Measurements from ENCODE around the gene APOBEC3F.

DNA sequence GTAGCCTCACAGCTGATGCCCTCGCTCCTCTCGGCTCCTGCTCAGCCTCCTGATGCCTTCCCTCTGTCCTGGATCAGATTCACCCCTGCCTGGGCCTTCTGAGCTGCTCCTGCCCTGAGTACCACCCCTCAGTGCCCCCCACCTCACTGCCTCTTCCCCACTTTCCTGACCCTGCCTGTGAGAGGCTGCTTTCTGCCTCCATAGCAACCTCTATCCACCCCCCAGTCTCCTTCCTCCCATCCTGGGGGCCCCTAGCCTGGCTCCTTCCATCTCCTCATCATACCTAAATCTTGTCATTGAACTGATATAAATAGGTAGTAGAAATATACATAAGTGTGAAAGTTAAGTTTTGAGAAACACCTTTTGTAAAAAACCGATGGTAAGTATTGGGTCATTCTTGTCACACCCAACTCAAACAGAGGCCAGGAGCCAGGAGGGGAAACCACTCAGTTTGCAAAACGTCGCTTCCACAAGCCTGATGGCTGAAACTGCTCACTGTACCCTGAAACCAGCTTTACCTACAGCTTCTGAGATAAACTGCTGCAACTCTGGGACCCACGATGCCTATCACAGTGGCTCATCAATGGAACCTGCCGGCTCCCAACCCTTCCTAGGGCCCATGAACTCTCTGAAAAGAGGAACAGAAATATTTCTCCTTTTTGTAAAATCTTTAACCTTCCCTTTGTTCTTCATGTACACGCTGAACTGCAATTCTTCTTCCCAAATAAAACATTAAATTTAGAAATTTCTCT, 51.6 kb downstream of the APOBEC3F start:
- TF ChIP-seq EZH2phosphoT487 (IDR thresholded peaks at IDR 0.05; ENCODE audit: insufficient read depth, low read depth) (no peak), EZH2 (IDR thresholded peaks at IDR 0.05; ENCODE audit: insufficient read depth, poor library complexity, severe bottlenecking) (no peak)

All from GM23248 (cell line).